T47D (cell line): ENCODE measurements around the gene CDH19.

Experiments used
- DNase-seq, 2 experiments: peaks; one replicate each; pipeline versions ENCODE4 v3.0.0 to v3.0.0-alpha.2; 2011 to 2012; ENCODE audit warnings: low read depth in 1 of 2, low spot score in 1 of 2
- JUND ChIP-seq: IDR thresholded peaks from 2 replicates; pipeline ENCODE4 v1.6.1; 2012; ENCODE audit warnings: low read depth
- in situ Hi-C: cut with HindIII; loops from 2 replicates; pipeline ENCODE4 v1.10.0; 2016; ENCODE audit warnings: low sequenced_read_pairs, low pct_unique_long_range_greater_than_20kb

The CDH19 gene

DNA sequence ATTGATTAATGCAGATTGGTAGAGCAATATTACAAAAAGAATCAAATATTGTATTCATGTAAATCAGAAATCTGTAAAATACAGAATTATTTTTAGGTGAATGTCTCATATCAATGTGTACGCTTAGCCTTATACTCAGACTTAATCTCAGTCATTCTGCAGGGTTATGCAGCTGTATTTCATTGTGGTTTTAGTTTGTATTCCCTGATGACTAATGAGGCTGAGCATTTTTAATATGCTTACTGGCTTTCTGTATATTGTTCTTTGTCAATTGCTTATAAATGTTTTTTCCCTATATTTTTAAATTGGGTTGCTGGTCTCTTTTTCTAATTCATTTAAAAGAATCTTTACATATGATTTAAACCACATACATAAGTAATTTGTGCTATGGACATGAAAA, 50.1 kb downstream of the CDH19 start:
- DNase-seq, result no peak
- in situ Hi-C loops, result no loop called here
- no peak for TF ChIP-seq JUND

DNA sequence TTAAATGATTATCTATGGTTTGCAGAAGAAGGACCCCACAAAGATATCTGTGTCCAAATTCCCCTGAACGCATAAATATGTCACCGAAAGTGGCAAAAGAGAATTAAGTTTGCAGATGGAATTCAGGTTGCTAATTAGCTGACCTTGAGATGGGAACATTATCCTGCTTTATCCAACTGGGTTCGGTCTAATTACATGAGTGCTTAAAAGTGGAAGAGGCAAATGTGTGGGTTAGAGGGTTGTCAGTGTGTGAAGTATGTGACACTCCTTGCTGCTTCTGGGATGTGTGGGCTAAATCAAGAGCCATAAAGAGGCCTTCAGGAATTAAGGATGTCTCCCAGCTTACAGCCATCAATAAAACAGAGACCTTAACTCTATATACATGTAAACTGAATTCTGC, 53.5 kb downstream of the CDH19 start:
- DNase-seq, result no peak
- no peak for TF ChIP-seq JUND
- in situ Hi-C loops, result no loop called here

DNA sequence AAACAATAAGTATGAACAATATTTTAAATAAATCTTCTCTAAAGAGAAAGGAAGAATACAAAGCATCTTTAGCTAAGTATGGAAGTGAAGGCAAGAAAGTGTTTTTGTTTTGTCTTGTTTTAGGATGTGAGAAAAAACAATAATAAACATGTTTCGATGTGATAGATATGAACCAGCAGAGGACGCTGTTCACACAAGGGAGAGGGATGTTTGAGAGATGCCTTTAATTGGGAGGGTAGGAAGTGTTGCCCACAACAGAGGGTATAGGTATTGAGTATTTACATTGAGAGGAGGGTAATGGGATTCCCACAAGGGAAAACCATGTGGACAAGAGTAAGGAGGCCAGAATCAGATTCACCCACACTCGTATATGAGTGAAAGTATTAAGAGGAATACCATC, 55.1 kb downstream of the CDH19 start:
- in situ Hi-C loops, result no loop called here
- peak in 1 of 2 experiments; percentile 5 for DNase-seq
- TF ChIP-seq JUND, result no peak

DNA sequence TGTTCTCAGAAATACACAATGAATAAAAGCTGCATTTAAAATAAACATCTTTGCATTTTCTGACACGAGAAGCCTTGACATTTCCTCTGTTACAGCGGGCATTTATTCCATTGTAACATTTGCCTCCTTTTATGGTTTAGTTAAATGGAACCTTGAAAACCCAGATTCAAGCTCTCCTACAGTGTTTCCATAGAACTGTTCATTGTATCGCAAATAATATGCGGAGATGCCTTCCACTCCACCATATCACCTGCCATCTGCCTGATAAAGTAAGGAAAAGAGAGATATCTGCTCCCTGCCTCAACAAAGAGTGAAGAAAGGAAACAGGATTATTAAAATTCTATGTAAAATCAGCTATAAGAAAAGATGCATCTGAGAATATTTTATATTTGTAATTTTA, 69.8 kb downstream of the CDH19 start:
- TF ChIP-seq JUND, result no peak
- DNase-seq, result no peak
- in situ Hi-C loops, result no loop called here

DNA sequence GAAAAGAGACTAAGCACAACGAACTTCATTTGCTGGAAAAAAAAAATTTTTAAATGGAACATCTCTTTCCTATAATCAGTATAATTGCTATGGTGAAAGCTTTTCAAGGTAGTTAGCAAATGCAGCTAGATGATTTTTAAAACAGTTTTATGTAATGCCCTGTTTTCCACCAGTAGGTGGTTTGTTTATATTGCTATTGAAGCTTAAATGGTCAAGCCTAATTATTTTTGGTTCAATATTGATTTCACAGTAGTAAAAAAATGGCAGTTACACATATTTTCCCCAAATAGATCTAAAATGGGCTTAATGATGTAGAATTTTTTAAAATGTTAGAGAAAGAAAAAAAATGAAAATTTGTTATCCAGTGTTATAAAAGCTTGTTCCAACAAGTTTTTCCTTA, 70.2 kb downstream of the CDH19 start:
- no peak for DNase-seq
- no peak for TF ChIP-seq JUND
- in situ Hi-C loops, result no loop called here

DNA sequence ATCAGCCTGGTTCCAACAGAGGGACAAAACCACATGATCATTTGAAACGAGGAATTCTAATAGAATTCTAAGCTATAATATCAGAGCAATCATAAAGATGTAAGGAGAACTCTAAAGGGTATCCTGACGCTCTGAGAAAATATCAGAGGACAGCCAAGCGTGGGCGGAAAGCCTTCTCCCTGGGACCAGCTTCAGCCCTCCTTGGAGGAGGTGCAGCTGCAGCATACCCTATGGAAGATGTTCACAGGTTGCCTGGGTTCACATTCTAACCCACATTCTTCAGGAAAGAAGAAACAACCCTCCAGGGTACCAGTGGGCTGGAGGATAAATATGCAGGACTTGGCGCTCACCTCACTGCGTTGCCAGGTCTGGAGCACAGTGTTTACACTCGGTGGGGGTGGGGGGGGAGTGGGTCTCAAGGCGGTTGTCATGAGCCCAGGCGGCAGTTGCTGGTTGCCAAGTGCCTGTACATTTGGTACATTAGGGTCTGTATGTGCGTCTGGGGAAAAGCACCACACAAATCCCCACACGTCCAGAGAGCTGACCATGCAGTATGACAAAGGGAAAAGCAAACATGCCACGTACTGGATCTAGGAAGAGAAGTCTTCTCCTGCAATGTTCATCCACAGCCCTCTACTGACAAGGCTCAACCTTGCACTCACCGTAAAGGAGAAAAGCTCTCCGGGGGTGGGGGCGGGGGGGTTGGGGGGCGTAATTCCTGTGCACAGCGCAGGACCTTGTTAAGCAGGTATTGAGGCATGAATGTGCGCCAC, 80.5 kb downstream of the CDH19 start:
- DNase-seq, result peak; percentile 5 to 59
- TF ChIP-seq JUND, result no peak
- in situ Hi-C loops, result no loop called here

DNA sequence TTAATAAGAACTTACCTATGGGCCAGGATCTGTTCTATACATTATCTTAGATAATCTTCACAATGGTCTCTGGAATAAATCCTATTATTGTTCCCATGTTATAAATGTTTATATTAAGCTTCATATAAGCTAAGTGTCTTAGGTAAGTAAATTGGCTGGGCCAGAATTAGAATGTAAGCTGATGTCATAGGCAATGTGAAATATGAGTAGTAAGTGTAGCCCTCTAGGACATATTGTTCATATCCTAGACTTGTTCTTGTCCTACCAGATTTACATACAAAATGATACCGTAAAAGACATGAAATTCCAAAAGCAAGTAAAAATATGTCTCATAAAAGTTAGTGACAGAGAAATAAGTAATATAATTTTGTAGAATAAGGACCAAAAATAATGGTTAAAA, 89.9 kb downstream of the CDH19 start:
- TF ChIP-seq JUND, result no peak
- DNase-seq, result no peak
- in situ Hi-C loops, result no loop called here

DNA sequence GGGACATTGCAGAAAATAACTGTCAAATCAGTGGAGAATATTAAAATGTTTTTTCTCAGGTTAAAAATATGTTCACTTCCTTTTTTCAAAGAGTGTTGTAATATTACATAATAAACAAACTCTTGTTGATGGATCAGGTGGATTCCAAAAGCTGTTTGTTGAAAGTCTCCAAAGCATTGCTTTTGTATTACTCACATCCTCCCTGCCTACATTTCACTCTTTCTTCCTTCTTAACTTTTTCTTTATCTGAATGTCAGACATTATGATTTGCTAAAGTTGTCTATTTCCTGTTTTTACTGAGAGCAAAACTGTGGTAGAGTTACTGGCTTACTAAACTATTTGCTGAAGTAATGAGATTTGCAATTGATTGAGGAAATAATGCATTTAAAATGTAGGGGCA, 92.1 kb downstream of the CDH19 start:
- no peak for TF ChIP-seq JUND
- no peak for DNase-seq
- in situ Hi-C loops, result no loop called here

DNA sequence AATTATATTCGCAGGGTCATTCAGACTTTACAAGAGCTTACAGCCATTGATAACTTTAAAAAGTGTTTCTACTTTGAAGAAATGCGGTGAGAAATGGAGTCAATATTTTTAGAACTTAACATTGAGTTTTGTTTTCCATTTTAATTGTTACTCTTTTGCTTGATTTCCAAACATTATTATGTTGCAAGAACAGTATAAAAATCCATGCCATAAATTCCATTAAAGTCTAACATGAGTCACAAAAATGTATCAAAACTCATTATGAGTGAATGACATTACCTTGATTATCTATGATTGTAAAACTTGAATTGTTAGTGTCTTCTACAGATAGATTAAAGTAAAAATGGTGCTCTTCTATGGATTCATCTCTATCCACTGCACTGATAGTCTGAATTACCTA, 92.6 kb downstream of the CDH19 start:
- DNase-seq, result no peak
- TF ChIP-seq JUND, result no peak
- in situ Hi-C loops, result no loop called here

DNA sequence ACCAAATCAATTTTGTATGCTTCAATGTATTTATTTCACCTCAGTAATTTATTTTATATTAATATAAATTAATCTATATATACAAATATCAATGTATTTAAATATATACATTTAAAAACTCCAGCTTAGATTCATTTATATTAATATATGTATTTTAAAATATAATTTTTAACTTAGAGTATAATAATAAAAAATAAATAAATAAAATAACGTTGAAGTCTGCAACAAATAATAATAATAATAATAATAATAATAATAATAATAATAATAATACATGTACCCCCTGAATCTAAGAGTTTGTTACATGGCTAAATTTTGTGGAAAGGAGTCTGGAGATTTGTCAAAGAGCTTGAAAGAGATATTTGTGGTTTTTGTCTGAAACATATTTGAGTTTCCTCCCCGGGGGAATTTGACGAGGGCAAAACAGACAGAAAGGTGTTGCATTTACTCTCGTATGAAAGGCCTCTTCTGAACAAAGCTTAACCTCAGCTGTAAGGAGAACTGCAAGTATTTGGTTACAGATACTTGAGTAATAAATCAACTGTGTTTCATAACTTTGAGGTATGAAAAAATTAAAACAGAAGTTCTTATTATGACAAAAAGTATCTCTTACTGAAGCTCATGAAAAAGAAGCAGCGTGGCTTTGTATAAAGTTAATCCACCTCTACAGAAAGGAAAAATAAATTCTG, 93.4 kb downstream of the CDH19 start:
- in situ Hi-C loops, result no loop called here
- no peak for DNase-seq
- no peak for TF ChIP-seq JUND

DNA sequence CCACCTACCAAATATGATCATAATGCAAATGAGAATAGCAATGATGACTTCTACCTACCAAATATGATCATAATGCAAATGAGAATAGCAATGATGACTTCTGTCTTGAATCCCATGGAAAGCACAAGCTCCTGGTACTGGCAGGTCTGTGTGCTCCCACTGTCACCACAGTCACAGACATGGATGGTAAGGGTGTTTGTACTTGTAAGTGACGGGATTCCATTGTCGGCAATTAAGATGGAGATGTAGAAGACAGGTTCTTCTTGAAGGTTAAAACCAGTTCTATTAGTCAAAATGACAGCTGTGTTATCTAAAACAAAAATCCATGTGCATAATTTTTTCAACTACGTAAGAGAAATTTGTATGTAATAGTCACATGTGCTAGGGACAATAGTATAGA, 95.0 kb downstream of the CDH19 start:
- no peak for TF ChIP-seq JUND
- in situ Hi-C loops, result no loop called here
- DNase-seq, result no peak

DNA sequence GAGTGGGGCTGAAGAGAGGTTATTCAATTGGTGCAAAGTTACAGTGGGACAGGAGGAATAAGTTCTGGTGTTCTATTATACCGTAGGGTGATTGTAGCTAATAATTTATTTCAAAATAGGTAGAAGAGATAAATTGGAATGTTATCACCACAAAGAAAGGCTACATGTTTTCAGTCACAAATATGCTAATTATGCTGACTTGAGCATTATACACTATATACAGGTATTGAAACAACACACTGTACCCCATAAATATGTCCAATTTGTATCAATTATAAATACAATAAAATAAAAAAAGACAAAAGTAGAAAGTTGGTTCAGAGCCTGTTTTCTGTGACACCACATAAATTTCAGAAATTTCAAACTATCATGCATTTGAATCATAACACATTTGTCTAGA, 97.7 kb downstream of the CDH19 start:
- TF ChIP-seq JUND, result no peak
- in situ Hi-C loops, result no loop called here
- DNase-seq, result no peak

DNA sequence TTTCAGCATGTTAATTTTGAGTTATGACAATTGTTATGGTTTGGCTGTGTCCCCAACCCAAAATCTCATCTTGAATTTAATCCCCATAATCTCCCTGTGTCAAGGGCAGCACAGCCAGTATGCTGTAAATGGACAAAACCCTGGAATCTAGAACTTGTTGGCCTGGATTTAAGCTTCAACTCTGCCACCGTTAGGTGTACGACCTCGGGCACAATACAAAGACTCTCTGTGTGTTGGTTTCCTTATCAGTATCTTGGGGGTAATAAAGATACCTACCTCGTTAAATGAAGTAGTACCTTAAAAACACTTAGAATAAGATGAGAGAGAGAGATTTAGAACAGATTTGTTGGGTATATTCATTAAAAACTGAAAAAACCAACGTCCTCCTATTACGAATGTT, 106.5 kb downstream of the CDH19 start:
- TF ChIP-seq JUND, result no peak
- no peak for DNase-seq
- in situ Hi-C loops, result no loop called here
